Liver (tissue), 9 donors: Measurements from ENCODE around the gene TTC23. TPM values are rescaled to one million over a fixed set of nuclear protein-coding genes. Genes with fewer than 3 reads are reported as not detected.

ENCODE experiments used
- DNase-seq: peaks from one replicate; pipeline ENCODE4 v3.0.0-alpha.2; 2017; ENCODE audit warnings: low spot score
- H3K27ac ChIP-seq, 2 donors: one replicate each; pipeline ENCODE4 v1.7.0; 2013; ENCODE audit warnings: inconsistent platforms in 2 of 2, low read length in 2 of 2, control low read depth in 1 of 2, low read depth in 1 of 2, mild to moderate bottlenecking in 1 of 2
- H3K27me3 ChIP-seq, 4 donors: one replicate each; pipeline versions ENCODE4 v1.6.1 to v1.7.0; 2013; ENCODE audit warnings: low read length in 3 of 4, inconsistent platforms in 1 of 4, mild to moderate bottlenecking in 1 of 4, moderate library complexity in 1 of 4; ENCODE audit not compliant: control insufficient read depth in 4 of 4, insufficient read depth in 4 of 4
- H3K36me3 ChIP-seq, 4 donors: one replicate each; pipeline versions ENCODE4 v1.6.1 to v1.7.0; 2013; ENCODE audit warnings: low read length in 3 of 4, mild to moderate bottlenecking in 3 of 4, low read depth in 1 of 4, moderate library complexity in 1 of 4; ENCODE audit not compliant: control insufficient read depth in 4 of 4, insufficient read depth in 3 of 4
- H3K4me1 ChIP-seq, 4 donors: one replicate each; pipeline versions ENCODE4 v1.6.1 to v1.7.0; 2013; ENCODE audit warnings: low read length in 3 of 4, mild to moderate bottlenecking in 3 of 4, moderate library complexity in 1 of 4; ENCODE audit not compliant: control insufficient read depth in 4 of 4, insufficient read depth in 4 of 4
- H3K4me3 ChIP-seq, 3 donors: one replicate each; pipeline versions ENCODE4 v1.6.1 to v1.7.0; 2013; ENCODE audit warnings: low read length in 3 of 3, control low read depth in 1 of 3, low read depth in 1 of 3, mild to moderate bottlenecking in 1 of 3
- H3K9ac ChIP-seq, 2 donors: one replicate each; pipeline ENCODE4 v1.7.0; 2013; ENCODE audit warnings: low read length in 2 of 2, mild to moderate bottlenecking in 2 of 2, moderate library complexity in 2 of 2, control low read depth in 1 of 2, low read depth in 1 of 2
- H3K9me3 ChIP-seq, 4 donors: one replicate each; pipeline versions ENCODE4 v1.6.1 to v1.7.0; 2013; ENCODE audit warnings: low read length in 3 of 4; ENCODE audit not compliant: control insufficient read depth in 4 of 4
- ATF3 ChIP-seq: IDR thresholded peaks from 2 replicates; pipeline ENCODE4 v1.6.1; 2016; ENCODE audit warnings: antibody characterized with exemption
- EGR1 ChIP-seq, 2 donors: IDR thresholded peaks; 2 replicates each; pipeline ENCODE4 v1.6.1; 2016 to 2018; ENCODE audit warnings: antibody characterized with exemption in 2 of 2, low read depth in 2 of 2
- FOXA1 ChIP-seq: IDR thresholded peaks from 2 replicates; pipeline ENCODE4 v1.6.1; 2016; ENCODE audit warnings: antibody characterized with exemption
- FOXA2 ChIP-seq: IDR thresholded peaks from 2 replicates; pipeline ENCODE4 v1.6.1; 2016; ENCODE audit warnings: antibody characterized with exemption
- GABPA ChIP-seq, 2 donors: IDR thresholded peaks in 1 of 2; conservative IDR thresholded peaks in 1 of 2; 2 replicates each; pipeline ENCODE4 v1.6.1; 2016; ENCODE audit warnings: antibody characterized with exemption in 2 of 2, mild to moderate bottlenecking in 1 of 2, moderate library complexity in 1 of 2
- HNF4A ChIP-seq, 2 donors: conservative IDR thresholded peaks; 2 replicates each; pipeline ENCODE4 v1.6.1; 2016; ENCODE audit warnings: antibody characterized with exemption in 2 of 2, mild to moderate bottlenecking in 2 of 2
- HNF4G ChIP-seq: IDR thresholded peaks from 2 replicates; pipeline ENCODE4 v1.6.1; 2016; ENCODE audit warnings: antibody characterized with exemption
- JUND ChIP-seq, 2 donors: IDR thresholded peaks; 2 replicates each; pipeline ENCODE4 v1.6.1; 2016; ENCODE audit warnings: antibody characterized with exemption in 2 of 2
- NR2F2 ChIP-seq: IDR thresholded peaks from 2 replicates; pipeline ENCODE4 v1.6.1; 2016; ENCODE audit warnings: antibody characterized with exemption
- RAD21 ChIP-seq, 2 donors: IDR thresholded peaks; 2 replicates each; pipeline ENCODE4 v1.6.1; 2016; ENCODE audit warnings: antibody characterized with exemption in 2 of 2, mild to moderate bottlenecking in 2 of 2
- RXRA ChIP-seq, 2 donors: IDR thresholded peaks; 2 replicates each; pipeline ENCODE4 v1.6.1; 2017 to 2018; ENCODE audit warnings: antibody characterized with exemption in 2 of 2, mild to moderate bottlenecking in 1 of 2
- SP1 ChIP-seq: IDR thresholded peaks from 2 replicates; pipeline ENCODE4 v1.6.1; 2018; ENCODE audit warnings: antibody characterized with exemption, mild to moderate bottlenecking
- TAF1 ChIP-seq: conservative IDR thresholded peaks from 2 replicates; pipeline ENCODE4 v1.6.1; 2016; ENCODE audit warnings: antibody characterized with exemption, mild to moderate bottlenecking
- YY1 ChIP-seq: IDR thresholded peaks from 2 replicates; pipeline ENCODE4 v1.6.1; 2016; ENCODE audit warnings: antibody characterized with exemption, mild to moderate bottlenecking
- WGBS: extraction: QIAGEN DNeasy Blood & Tissue Kit; methylation state at CpG from one replicate; pipeline ENCODE4 v1.1.7; 2013; 5-methylcytosine and 5-hydroxymethylcytosine counted together
- polyA plus RNA-seq, 2 donors: library from polyadenylated mRNA; stranded (reverse) in 1 of 2; unstranded in 1 of 2; fragments of 200-250 nt in 1 of 2; fragments of >200 nt in 1 of 2; fragmentation: Nextera tagmentation in 1 of 2; extraction: Ambion mirVana in 1 of 2; gene quantifications; one replicate each; pipeline versions ENCODE4 v1.2.1 to v1.2.3, GENCODE V29; 2013 to 2015
- total RNA-seq, 2 donors: library from RNA; depleted of rRNA; stranded (reverse); fragments of >200 nt; gene quantifications; one replicate each; pipeline ENCODE4 v1.2.3, GENCODE V29; 2014
- TF ChIP-seq, protein P1 (sequence below): IDR thresholded peaks from 2 replicates; pipeline ENCODE4 v1.6.1; 2016; ENCODE audit warnings: antibody characterized with exemption
- TF ChIP-seq, protein P2 (sequence below): IDR thresholded peaks from 2 replicates; pipeline ENCODE4 v1.6.1; 2016; ENCODE audit warnings: antibody characterized with exemption
- TF ChIP-seq, protein P3 (sequence below): IDR thresholded peaks from 2 replicates; pipeline ENCODE4 v1.6.1; 2016; ENCODE audit warnings: antibody characterized with exemption, mild to moderate bottlenecking
- TF ChIP-seq, protein P4 (sequence below): fragments of 150-350 bp; IDR thresholded peaks from 2 replicates; pipeline ENCODE4 v1.5.1; 2017; ENCODE audit warnings: improper control_type of control experiment, low read depth, low read length; ENCODE audit not compliant: missing input control
- donor health status: healthy.
- donor health status: healthy.
- donor health status: healthy.
- donor health status: healthy.
- donor health status: healthy.

The TTC23 gene
- total and polyA plus RNA-seq, 4 donors: 3.7 to 12.3 (median 7.2) TPM

DNA sequence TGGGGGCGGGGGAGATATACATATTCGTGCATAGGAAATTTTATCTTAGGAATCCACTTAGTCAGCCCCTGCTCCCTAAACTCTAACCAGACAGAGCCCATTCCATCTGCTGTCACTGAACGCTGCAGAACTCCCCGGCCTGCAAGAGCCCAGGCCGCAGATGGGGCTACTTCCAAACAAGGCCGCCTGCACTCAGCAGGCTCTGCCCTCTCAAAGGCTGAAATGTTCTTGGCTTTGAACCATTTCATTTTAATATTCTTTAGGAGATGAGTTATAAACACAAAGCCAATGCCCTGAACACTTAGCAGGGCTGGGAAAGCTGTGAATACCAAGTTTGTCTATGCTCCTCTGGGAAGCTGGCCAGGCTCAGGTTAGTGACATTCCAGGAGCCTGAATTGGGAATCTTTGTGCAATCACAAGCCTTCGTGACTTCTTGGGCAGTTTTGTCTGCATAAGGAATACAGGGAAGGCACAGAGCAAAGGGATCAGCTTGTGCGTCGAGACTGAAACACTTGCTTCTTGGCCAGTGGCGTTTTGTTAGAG lies 79.5 kb downstream of the TTC23 start:
- 80% methylated on average over 10 of the region's 10 CpGs for WGBS
- Histone ChIP-seq H3K4me3 (no peak overlapping the region), H3K9me3 (no peaks in the 10 kb centered on the region), H3K36me3 (peaks cover 0 to 12% (median 7%) of the 10 kb centered on the region in 4 donors), H3K4me1 (peaks cover 0 to 6% (median 3%) of the 10 kb centered on the region in 4 donors), H3K27ac (peak overlapping the region in 1 of 2 donors; percentile 58), H3K9ac (no peak overlapping the region), H3K27me3 (no peaks in the 10 kb centered on the region)
- TF ChIP-seq JUND (IDR thresholded peaks at IDR 0.05): no peak
- TF ChIP-seq NR2F2: no peak
- TF ChIP-seq EGR1 (IDR thresholded peaks at IDR 0.05; ENCODE audit: low read depth in 2 of 2): no peak
- no peak for TF ChIP-seq FOXA2
- TF ChIP-seq HNF4G: no peak
- TF ChIP-seq RAD21 (IDR thresholded peaks at IDR 0.05): peak in 1 of 2 donors; percentile 17
- peak; percentile 31 for TF ChIP-seq SP1
- no peak for TF ChIP-seq HNF4A (conservative IDR thresholded peaks at IDR 0.05)
- peak; percentile 9 to 17 for TF ChIP-seq RXRA (IDR thresholded peaks at IDR 0.05)
- no peak for TF ChIP-seq YY1
- DNase-seq: no peak

GRCh38 chr15:99168601-99169580 lies 80.5 kb downstream of the TTC23 start:
- Histone ChIP-seq H3K9me3 (no peaks in the 10 kb centered on the region), H3K27me3 (no peaks in the 10 kb centered on the region), H3K4me3 (no peak overlapping the region), H3K4me1 (peaks cover 0 to 6% (median 3%) of the 10 kb centered on the region in 4 donors), H3K27ac (peak overlapping the region; percentile 29 to 58), H3K9ac (no peak overlapping the region), H3K36me3 (peaks cover 0 to 12% (median 6%) of the 10 kb centered on the region in 4 donors)
- no peak for DNase-seq
- WGBS: 97% methylated on average over 5 of the region's 5 CpGs
- TF ChIP-seq FOXA2 (no peak), EGR1 (IDR thresholded peaks at IDR 0.05; ENCODE audit: low read depth in 2 of 2) (no peak), HNF4G (no peak)
- TF ChIP-seq, protein P1, sequence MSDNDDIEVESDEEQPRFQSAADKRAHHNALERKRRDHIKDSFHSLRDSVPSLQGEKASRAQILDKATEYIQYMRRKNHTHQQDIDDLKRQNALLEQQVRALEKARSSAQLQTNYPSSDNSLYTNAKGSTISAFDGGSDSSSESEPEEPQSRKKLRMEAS: no peak

GRCh38 chr15:99167640-99168039 lies 81.7 kb downstream of the TTC23 start:
- no peak overlapping the region for H3K9ac ChIP-seq
- no peak overlapping the region for H3K4me3 ChIP-seq
- no peak overlapping the region for H3K27ac ChIP-seq
- 91% methylated on average over 6 of the region's 6 CpGs for WGBS
- peaks cover 0 to 6% (median 3%) of the 10 kb centered on the region in 4 donors for H3K4me1 ChIP-seq
- TF ChIP-seq RXRA (IDR thresholded peaks at IDR 0.05) (no peak), EGR1 (IDR thresholded peaks at IDR 0.05; ENCODE audit: low read depth in 2 of 2) (no peak), ATF3 (no peak), GABPA (IDR thresholded peaks at IDR 0.05 in 1 of 2, conservative IDR thresholded peaks at IDR 0.05 in 1 of 2) (no peak), FOXA1 (no peak), TAF1 (no peak), HNF4A (conservative IDR thresholded peaks at IDR 0.05) (no peak), SP1 (no peak), NR2F2 (no peak)
- TF ChIP-seq, protein P2, sequence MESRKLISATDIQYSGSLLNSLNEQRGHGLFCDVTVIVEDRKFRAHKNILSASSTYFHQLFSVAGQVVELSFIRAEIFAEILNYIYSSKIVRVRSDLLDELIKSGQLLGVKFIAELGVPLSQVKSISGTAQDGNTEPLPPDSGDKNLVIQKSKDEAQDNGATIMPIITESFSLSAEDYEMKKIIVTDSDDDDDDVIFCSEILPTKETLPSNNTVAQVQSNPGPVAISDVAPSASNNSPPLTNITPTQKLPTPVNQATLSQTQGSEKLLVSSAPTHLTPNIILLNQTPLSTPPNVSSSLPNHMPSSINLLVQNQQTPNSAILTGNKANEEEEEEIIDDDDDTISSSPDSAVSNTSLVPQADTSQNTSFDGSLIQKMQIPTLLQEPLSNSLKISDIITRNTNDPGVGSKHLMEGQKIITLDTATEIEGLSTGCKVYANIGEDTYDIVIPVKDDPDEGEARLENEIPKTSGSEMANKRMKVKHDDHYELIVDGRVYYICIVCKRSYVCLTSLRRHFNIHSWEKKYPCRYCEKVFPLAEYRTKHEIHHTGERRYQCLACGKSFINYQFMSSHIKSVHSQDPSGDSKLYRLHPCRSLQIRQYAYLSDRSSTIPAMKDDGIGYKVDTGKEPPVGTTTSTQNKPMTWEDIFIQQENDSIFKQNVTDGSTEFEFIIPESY: no peak
- TF ChIP-seq, protein P3, sequence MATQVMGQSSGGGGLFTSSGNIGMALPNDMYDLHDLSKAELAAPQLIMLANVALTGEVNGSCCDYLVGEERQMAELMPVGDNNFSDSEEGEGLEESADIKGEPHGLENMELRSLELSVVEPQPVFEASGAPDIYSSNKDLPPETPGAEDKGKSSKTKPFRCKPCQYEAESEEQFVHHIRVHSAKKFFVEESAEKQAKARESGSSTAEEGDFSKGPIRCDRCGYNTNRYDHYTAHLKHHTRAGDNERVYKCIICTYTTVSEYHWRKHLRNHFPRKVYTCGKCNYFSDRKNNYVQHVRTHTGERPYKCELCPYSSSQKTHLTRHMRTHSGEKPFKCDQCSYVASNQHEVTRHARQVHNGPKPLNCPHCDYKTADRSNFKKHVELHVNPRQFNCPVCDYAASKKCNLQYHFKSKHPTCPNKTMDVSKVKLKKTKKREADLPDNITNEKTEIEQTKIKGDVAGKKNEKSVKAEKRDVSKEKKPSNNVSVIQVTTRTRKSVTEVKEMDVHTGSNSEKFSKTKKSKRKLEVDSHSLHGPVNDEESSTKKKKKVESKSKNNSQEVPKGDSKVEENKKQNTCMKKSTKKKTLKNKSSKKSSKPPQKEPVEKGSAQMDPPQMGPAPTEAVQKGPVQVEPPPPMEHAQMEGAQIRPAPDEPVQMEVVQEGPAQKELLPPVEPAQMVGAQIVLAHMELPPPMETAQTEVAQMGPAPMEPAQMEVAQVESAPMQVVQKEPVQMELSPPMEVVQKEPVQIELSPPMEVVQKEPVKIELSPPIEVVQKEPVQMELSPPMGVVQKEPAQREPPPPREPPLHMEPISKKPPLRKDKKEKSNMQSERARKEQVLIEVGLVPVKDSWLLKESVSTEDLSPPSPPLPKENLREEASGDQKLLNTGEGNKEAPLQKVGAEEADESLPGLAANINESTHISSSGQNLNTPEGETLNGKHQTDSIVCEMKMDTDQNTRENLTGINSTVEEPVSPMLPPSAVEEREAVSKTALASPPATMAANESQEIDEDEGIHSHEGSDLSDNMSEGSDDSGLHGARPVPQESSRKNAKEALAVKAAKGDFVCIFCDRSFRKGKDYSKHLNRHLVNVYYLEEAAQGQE: no peak
- TF ChIP-seq, protein P4, sequence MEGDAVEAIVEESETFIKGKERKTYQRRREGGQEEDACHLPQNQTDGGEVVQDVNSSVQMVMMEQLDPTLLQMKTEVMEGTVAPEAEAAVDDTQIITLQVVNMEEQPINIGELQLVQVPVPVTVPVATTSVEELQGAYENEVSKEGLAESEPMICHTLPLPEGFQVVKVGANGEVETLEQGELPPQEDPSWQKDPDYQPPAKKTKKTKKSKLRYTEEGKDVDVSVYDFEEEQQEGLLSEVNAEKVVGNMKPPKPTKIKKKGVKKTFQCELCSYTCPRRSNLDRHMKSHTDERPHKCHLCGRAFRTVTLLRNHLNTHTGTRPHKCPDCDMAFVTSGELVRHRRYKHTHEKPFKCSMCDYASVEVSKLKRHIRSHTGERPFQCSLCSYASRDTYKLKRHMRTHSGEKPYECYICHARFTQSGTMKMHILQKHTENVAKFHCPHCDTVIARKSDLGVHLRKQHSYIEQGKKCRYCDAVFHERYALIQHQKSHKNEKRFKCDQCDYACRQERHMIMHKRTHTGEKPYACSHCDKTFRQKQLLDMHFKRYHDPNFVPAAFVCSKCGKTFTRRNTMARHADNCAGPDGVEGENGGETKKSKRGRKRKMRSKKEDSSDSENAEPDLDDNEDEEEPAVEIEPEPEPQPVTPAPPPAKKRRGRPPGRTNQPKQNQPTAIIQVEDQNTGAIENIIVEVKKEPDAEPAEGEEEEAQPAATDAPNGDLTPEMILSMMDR: no peak
- H3K27me3 ChIP-seq: no peaks in the 10 kb centered on the region
- H3K36me3 ChIP-seq: peaks cover 0 to 12% (median 5%) of the 10 kb centered on the region in 4 donors
- no peak for DNase-seq
- no peaks in the 10 kb centered on the region for H3K9me3 ChIP-seq
